HG03108 (cell line): ENCODE measurements around the gene RASL11A.
"Not testable (repeated sequence)": the region's sequence is repeated elsewhere in the genome, so short reads cannot be mapped to it uniquely, and the experiment has no call there.

Experiments
- ATAC-seq: cut with Tn5 transposase; IDR thresholded peaks from one replicate; pipeline ENCODE4 v1.9.1; 2021; ENCODE audit warnings: moderate library complexity; ENCODE audit not compliant: unreplicated experiment

The RASL11A gene

DNA sequence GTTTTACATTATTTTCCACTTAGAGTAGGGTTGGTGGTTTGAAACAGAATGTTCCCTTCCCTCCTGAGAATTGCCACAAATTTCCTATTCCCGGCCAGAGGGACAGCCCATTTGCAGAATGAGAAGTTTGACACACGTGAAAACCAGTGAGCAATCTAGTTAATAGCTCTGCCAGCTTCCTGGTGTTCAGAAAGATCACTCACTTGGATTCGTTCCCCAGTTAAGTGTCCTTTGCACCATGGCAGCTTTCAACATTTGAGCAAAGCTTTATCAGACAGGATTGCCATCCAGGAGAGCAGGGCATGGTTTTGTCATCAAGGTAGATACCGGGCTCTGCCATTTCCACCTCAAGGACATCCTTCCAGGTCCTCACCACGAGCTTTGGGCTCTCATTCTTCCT lies 28.2 kb downstream of the RASL11A start:
- no peak for ATAC-seq

DNA sequence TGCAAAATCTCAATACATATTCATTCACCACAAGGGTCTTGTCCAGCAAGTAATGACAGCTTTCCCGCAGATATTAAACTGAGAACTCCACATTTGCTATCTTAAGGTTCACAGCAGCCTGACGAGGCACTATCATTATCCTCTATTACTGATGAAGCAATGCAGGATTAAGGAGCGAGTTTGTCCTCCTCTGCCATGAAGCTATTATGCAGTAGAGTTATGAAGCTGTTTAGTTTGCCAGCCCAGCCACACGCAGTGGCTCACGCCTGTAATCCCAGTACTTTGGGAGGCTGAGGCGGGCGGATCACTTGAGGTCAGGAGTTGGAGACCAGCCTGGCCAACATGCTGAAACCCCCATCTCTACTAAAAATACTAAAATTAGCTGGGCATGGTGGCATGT lies 29.8 kb downstream of the RASL11A start:
- ATAC-seq = not testable (repeated sequence)

DNA sequence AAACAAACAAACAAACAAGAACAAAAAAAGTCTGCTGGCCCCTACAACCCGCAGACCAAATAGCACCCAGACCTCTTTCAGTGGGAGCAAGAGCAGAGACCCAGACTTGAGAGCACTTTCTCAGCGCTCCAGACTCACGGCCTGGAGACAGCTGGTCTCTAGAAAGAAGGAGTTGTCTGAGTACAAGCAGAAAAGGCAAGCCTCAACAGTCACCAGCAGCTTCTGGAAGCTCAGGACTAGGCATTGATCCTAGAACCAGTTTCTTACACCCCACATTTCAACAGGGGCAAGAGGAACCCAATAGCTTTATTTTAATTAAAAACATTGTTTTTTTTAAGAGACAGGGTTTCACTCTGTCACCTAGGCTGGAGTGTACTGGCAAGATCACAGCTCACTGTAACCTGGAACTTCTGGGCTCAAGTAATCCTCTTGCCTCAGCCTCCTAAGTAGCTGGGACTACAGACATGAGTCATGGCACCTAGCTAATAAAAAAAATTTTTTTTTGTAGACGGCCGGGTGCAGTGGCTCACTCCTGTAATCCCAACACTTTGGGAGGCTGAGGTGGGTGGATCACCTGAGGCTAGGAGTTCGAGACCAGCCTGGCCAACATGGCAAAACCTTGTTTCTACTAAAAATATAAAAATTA lies 30.4 kb downstream of the RASL11A start:
- no peak for ATAC-seq

DNA sequence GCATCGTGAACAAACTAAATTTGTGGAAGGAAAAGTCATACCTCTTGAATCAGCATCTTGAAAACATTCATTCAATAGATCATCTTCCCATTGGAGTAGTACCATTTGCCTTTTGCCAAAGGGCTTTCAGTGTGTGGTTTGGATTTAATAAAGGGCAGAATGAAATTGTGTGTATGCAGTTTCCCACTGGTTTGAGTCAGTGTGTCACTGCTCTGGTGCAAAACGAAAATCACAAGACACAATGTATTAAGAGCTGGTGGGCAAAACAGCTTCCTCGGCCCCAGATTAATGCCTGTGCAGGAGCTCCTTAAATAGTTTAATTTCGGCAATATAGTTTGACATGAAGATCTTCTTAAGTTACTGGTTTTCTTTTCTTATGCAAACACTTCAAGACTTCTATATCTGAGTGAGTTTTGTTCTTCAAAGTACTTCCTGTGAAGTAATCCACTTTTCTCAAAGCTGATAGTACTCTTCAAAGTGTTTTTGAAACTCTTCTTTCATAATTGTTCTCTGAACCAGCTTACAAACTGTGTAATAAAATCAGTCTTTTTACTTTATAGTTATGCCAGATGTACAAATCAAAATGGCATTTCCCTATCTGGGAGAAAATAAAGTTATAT lies 32.1 kb downstream of the RASL11A start:
- ATAC-seq = no peak

DNA sequence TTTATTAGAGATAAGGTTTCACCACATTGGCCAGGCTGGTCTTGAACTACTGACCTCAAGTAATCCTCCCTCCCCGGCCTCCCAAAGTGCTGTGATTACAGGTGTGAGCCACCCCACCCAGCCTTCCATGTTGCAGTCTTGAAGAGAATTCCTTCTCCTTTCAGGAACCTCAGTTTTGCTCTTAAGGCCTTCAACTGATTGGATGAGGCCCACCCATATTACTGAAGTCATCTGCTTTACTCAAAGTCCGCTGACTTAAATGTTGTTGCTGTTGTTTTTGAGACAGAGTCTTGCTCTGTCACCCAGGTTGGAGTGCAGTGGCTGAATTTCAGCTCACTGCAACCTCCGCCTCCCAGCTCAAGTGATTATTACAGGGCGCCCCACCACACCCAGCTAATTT lies 33.5 kb downstream of the RASL11A start:
- ATAC-seq = no peak

DNA sequence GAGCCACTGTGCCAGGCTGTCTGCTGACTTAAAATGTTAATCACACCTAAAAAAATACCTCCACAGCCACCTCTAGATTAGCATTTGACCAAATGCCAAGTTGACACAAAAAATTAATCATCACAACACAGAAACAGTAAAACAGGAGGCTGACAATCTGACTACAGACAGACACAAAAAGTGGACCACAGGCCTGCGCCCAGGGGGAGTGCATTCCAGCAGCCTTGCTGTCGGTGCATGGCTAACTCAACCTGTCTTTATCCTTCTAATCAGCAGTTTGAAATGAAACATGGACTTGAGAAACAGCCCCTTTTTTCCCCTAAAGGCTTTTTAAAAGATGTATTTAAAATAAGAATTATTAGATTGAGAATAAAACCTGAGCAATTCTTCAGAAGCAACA lies 34.0 kb downstream of the RASL11A start:
- no peak for ATAC-seq

DNA sequence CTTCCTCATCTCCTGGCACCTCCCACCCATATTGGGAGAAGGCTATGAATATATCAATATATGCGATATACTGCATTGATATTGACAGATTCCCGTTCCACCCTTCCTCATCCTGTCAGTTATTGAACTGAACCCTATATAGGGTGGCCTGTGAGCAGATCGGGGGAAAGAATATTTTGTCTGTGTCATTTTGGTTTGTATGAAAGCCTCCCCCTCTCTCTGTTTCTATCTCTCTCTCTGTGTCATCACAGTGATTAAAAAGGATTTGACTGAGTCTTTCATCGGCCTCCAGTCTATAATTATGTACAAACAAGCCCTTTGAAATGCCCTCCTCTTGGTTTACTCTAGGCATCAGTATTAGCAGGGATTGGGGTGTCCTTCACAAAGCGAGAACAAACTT lies 35.7 kb downstream of the RASL11A start:
- no peak for ATAC-seq

DNA sequence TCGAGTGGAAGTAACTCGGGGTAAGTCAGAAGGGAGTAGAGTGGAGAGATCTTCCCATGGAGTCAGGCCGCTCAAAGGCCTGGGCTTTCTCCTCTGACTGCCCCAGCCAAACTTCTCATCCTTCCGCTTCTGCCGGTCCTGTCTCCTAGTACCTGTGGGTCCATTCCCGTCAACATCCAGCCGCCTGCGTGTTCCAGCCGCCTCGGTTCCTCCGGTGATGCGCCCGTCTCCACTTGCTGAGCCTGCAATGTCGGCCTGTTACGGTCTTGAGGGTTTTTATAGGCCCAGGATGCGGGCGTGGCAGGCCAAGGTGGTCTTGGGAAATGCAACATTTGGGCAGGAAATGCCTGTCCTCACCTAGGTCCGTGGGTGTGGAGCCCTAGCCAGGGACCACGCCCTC lies 38.3 kb downstream of the RASL11A start:
- ATAC-seq = no peak

DNA sequence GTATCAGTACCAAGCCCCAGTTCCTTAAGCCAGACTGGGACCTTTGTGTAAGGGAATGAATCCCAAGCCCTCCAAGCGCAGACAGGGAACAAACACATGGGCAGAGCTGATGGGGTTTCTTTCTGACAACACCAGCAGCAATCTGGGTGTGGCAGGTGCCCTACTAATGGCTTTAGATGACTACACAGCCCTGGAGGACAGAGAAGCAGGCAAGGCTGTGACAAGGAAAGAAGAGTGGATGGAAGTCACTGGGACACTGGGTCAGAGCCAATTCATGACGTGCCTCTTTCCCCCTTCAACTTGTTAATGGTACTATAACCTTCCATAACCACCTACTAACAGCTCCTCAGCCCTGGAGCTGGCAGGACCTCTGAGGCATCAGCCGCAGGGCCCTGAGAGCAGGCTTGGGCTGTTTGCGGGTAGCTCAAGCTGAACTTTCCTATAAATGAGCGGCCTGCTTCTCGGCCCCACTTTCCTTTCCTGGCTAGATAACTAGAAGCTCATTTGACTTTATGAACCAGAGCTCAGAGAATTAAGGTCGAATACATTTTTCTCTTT lies 38.9 kb downstream of the RASL11A start:
- no peak for ATAC-seq

DNA sequence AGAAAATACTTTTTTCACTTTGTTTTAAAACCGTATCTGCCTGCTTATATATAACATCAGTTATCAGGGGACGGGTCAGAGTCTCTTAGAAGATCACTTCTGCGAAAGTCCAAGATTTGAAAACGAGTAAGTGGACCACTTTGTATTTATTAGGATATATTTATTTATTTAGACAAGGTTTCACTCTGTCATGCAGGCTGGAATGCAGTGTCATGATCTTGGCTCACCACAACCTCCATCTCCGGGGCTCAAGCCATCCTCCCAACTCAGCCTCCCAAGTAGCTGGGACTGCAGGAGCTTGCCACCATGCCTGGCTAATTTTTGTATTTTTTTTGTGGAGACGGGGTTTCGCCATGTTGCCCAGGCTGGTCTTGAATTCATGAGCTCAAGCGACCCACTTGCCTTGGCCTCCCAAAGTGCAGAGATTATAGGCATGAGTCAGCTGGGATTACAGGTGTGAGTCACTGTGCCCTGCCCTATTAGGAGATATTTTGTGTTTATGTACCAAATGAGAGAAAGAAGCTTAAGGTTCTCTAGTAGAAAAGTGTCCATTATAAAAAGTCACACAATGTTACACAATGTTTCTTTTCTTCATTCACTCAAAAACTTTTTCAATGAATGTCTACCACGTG lies 39.5 kb downstream of the RASL11A start:
- no peak for ATAC-seq

DNA sequence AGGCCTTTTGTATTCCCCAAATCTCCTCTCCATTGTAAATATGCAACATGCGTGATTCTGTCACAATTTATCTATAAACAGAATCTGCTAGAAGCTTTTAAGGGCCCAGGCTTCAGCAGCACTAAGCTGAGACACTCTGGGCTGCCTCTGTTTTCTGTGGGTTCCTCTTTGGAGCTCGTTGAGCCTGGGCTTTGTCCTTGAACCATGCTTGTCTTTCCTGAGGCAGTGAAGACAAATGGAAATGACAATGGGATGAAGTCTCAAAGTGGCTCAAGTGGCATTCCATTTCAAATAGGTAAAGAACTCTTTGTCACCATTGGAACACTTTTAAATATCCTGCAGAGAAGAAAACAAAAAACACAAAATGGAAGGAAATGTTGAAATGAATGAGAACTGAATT lies 40.3 kb downstream of the RASL11A start:
- ATAC-seq = no peak

DNA sequence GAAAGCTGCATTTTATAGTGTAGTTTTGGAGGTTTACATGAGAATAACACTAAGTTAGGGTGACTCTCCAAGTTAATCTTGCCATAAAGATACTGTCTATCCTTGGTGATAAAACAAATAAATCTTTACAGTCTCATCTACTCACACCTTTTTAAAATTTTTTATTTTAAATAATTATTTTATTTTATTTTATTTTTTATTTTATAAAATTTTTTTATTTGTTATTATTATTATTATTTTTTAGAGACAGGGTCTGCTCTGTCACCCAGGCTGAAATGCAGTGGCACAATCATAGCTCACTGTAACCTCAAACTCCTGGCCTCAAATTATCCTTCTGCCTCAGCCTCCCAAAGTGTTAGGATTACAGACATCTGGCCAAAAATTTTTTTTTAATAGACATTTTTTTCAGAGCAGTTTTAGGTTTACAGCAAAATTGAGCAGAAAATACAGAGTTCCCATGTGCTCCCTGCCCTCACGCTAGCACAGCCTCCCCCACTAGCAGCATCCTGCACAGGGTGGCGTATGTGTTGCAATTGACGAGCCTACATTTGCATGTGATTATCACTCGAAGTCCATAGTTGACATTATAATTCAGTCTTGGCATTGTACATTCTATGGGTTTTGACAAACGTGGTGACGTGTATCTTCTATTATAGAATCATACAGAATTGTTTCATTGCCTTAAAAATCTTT lies 41.0 kb downstream of the RASL11A start:
- ATAC-seq = no peak

DNA sequence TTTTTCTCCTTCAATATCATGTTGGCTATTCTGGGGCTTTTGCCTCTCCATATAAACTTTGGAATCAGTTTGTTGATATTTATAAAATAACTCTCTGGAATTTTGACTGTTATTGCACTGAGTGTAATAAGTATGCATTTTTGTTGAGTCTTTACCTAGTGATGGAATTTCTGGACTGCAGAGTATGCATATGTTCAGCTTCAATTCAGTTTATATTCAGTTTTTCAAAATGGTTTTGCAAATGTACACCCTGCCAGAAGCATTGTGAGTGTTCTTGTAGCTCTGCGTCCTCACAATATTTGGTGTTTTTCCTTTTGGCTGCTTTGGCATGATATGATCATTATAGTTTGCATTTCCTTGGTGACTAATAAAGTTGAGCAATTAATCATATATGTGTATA lies 43.1 kb downstream of the RASL11A start:
- no peak for ATAC-seq

DNA sequence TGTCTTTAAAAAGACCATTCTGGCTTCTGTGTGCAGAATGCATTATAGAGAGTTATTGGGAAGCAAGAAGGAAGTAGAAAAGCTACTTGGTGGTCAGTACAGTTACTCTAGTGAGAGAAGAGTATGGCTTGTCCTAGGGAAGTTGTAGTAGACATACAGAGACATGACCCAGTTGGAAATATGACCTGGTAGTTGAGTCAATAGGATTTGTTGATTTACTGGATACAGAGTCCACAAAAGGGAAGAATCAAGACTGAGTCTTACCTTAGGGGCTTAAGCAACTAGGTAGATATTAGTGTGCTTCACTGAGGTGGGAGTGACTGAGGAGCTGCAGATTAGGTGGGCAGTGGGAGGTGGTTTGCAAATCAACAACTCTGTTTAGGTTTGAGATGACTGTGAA lies 48.8 kb downstream of the RASL11A start:
- no peak for ATAC-seq

DNA sequence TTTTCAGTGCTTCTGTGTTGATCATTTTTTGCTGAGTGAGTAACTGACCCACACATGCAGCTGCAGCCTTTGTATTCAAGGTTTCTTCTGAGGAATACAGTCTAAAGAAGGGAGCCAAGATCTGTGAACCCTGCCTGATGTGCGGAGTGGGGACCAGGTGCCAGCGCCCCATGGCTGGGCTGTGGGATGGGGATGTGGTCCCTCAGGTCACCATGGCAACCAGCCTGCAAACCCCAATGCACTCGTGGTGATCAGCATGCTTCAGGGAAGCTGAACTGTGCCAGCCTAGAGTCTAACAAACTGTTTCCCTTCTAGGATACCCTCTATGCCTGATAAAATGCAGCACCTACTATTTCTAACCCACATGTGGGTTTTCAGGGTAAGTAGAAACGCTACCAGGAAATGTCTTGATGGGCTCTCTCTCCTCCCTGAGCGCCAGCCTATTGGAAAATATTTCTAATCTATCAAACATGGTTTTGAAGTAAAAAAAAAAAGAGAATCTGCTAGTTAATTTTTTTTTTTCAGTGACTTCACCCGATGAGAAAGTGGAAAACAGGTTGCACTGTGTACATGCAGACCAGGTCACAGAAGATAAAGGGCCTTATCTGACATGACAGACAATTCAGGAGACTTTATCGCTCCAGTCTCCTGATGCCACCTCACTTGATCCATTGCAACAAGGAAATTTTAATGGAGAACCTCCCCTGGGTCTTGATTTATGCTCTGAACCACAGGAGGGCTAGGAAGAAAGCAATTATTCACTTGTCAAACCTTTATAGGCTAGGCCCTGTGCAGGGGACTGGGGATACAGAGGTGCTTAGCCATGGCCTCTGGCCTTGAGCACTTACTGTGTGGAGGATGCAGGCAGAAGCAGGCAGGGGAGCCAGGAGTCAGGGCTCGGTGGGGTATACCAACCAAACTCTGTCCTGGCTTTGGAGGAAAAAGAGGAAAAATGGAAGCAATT lies 51.1 kb downstream of the RASL11A start:
- no peak for ATAC-seq

DNA sequence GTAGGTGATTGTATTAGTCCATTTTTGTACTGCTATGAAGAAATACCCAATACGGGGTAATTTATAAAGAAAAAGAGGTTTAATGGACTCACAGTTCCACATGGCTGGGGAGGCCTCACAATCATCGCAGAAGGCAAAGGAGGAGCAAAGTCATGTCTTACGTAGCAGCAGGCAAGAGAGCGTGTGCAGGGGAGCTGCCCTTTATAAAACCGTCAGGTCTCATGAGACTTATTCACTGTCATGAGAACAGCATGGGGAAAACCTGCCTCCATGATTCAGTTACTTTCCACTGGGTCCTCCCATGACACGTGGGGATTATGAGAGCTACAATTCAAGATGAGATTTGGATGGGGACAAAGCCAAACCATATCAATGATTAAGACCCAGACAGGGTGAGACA lies 51.8 kb downstream of the RASL11A start:
- ATAC-seq = not testable (repeated sequence)
